ENCODE measurements around the gene COL28A1.

Gene COL28A1

GRCh38 chr7:7349156-7349555 is 186.5 kb downstream of the COL28A1 start:
- H3K27me3 Mint-ChIP-seq, result peaks cover 12% of the 10 kb centered on the region
- peaks cover 5% of the 10 kb centered on the region for H3K36me3 Mint-ChIP-seq
- no peak overlapping the region for H3K4me3 Mint-ChIP-seq
- no peaks in the 10 kb centered on the region for H3K9me3 Mint-ChIP-seq (ENCODE audit: low read depth)
- H3K27ac Mint-ChIP-seq, result no peak overlapping the region
- H3K4me1 Mint-ChIP-seq (ENCODE audit: low read depth), result no peaks in the 10 kb centered on the region

DNA sequence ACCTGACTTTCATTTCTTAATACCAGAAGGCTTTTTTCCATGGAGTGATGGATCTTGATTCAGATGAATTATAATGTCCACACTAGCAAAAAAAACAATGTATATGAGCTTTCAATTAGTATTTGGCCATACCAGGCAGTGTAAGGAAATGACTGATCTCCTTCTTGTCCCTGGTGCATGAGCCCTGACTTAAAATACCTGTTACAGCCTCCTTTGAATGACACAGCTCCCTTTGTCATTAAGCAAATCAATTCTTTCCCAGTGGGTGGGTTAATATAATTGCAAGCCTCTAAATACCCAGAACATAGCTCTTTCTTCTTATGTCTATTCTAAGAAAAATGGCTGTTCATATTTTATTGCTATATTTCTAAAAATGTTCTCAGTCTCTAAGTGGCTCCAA is 188.6 kb downstream of the COL28A1 start:
- no peak overlapping the region for H3K4me3 Mint-ChIP-seq
- H3K27ac Mint-ChIP-seq, result no peak overlapping the region
- no peaks in the 10 kb centered on the region for H3K4me1 Mint-ChIP-seq (ENCODE audit: low read depth)
- H3K27me3 Mint-ChIP-seq, result peaks cover 12% of the 10 kb centered on the region
- H3K9me3 Mint-ChIP-seq (ENCODE audit: low read depth), result no peaks in the 10 kb centered on the region
- peaks cover 2% of the 10 kb centered on the region for H3K36me3 Mint-ChIP-seq

- no peak overlapping the region for H3K27ac Mint-ChIP-seq
- no peak overlapping the region for H3K4me3 Mint-ChIP-seq
- H3K9me3 Mint-ChIP-seq (ENCODE audit: low read depth), result no peaks in the 10 kb centered on the region
- H3K27me3 Mint-ChIP-seq, result peaks cover 10% of the 10 kb centered on the region
- peaks cover 2% of the 10 kb centered on the region for H3K36me3 Mint-ChIP-seq
- H3K4me1 Mint-ChIP-seq (ENCODE audit: low read depth), result no peaks in the 10 kb centered on the region
These were observed 191.1 kb downstream of the COL28A1 start for GRCh38 chr7:7344583-7344982.

DNA sequence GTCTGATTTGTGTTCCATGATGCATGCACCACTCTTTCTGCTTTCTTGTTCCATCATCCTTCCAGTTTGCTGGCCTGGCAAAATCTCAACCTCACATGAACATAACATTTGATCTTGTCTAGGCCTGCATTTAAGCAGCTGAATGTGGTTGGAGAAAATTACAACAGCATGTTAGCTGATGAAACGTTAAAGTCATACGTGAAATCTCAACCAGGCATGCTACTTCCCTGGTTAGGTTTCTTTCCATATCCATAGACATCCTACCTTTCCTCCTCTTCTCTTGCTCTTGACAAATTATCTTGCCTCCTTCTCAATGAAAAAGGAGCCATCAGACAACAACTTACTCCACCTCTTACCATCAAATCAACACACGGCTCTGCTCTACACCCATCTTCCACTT is 199.8 kb downstream of the COL28A1 start:
- Mint-ChIP-seq H3K36me3 (no peaks in the 10 kb centered on the region), H3K27ac (no peak overlapping the region), H3K27me3 (no peaks in the 10 kb centered on the region), H3K4me3 (no peak overlapping the region), H3K9me3 (ENCODE audit: low read depth) (peaks cover 3% of the 10 kb centered on the region), H3K4me1 (ENCODE audit: low read depth) (no peaks in the 10 kb centered on the region)

DNA sequence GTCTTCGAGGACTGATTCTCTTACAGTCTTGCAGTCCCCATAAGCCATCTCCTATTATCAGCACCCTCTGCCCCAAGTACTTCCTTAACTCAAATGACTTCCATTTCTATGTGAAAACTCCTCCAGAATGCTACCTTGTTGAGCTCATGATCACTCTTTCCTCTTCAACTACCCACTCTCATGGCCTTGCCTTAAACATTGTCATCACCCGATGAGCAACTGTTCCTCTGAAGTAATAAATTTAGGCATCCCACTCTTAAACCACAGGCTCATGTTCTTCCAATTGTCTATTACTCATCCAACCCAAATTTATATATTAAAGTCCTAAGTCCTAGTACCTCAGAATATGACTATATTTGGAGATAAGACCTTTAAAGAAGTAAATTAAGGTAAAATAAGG is 200.5 kb downstream of the COL28A1 start:
- no peak overlapping the region for H3K27ac Mint-ChIP-seq
- no peaks in the 10 kb centered on the region for H3K27me3 Mint-ChIP-seq
- no peaks in the 10 kb centered on the region for H3K36me3 Mint-ChIP-seq
- peaks cover 3% of the 10 kb centered on the region for H3K9me3 Mint-ChIP-seq (ENCODE audit: low read depth)
- no peaks in the 10 kb centered on the region for H3K4me1 Mint-ChIP-seq (ENCODE audit: low read depth)
- H3K4me3 Mint-ChIP-seq, result no peak overlapping the region

DNA sequence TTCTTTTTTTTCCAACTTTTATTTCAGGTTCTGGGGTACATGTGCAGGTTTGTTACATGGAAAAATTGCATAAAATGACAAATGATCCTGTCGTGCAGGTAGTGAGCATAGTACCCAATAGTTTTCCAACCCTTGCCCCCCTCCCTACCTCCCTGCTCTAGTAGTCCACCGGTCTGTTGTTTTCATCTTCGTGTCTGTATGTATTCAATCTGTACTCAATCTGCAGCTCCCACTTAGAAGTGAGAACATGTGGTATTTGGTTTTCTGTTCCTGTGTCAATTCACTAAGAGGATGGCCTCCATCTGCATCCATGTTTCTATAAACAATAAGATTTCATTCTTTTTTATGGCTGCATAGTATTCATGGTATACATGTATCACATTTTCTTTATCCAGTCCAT is 202.1 kb downstream of the COL28A1 start:
- Mint-ChIP-seq H3K36me3 (no peaks in the 10 kb centered on the region), H3K4me3 (no peak overlapping the region), H3K27me3 (no peaks in the 10 kb centered on the region), H3K4me1 (ENCODE audit: low read depth) (no peaks in the 10 kb centered on the region), H3K27ac (no peak overlapping the region), H3K9me3 (ENCODE audit: low read depth) (no peaks in the 10 kb centered on the region)

GRCh38 chr7:7331523-7331922 is 204.2 kb downstream of the COL28A1 start:
- H3K4me3 Mint-ChIP-seq, result no peak overlapping the region
- H3K27ac Mint-ChIP-seq, result no peak overlapping the region
- no peaks in the 10 kb centered on the region for H3K27me3 Mint-ChIP-seq

GRCh38 chr7:7330997-7331396 is 204.7 kb downstream of the COL28A1 start:
- no peaks in the 10 kb centered on the region for H3K4me1 Mint-ChIP-seq (ENCODE audit: low read depth)
- no peak overlapping the region for H3K27ac Mint-ChIP-seq
- no peaks in the 10 kb centered on the region for H3K27me3 Mint-ChIP-seq
- no peaks in the 10 kb centered on the region for H3K36me3 Mint-ChIP-seq
- H3K4me3 Mint-ChIP-seq, result no peak overlapping the region
- H3K9me3 Mint-ChIP-seq (ENCODE audit: low read depth), result no peaks in the 10 kb centered on the region

More at GRCh38 chr7:7331523-7331922, 204.2 kb downstream of the COL28A1 start:
- Mint-ChIP-seq H3K36me3 (no peaks in the 10 kb centered on the region), H3K4me1 (ENCODE audit: low read depth) (no peaks in the 10 kb centered on the region), H3K9me3 (ENCODE audit: low read depth) (no peaks in the 10 kb centered on the region)

GRCh38 chr7:7329326-7329725 is 206.3 kb downstream of the COL28A1 start:
- Mint-ChIP-seq H3K27me3 (no peaks in the 10 kb centered on the region), H3K36me3 (no peaks in the 10 kb centered on the region), H3K4me1 (ENCODE audit: low read depth) (no peaks in the 10 kb centered on the region), H3K9me3 (ENCODE audit: low read depth) (no peaks in the 10 kb centered on the region), H3K27ac (no peak overlapping the region), H3K4me3 (no peak overlapping the region)

DNA sequence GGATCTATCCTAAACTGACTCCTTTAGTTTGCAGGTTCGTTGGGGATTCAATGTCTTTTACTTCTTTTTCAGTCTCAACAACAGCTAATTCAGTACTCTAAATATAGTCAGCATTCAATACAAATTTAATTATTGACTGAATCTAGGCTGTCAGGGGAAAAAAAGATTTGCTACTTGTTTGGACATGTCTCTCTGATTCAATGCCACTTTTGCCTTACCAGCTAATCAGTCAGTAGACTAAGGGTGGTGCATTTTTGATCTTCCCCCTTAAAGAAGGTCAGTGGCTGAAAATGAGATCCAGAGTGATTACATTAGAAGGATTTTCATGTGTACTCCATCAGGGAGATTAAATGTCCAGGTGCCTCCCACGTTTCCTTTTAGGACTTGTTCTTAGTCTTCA is 208.2 kb downstream of the COL28A1 start:
- no peaks in the 10 kb centered on the region for H3K27me3 Mint-ChIP-seq
- no peaks in the 10 kb centered on the region for H3K4me1 Mint-ChIP-seq (ENCODE audit: low read depth)
- no peaks in the 10 kb centered on the region for H3K36me3 Mint-ChIP-seq
- H3K4me3 Mint-ChIP-seq, result no peak overlapping the region
- H3K9me3 Mint-ChIP-seq (ENCODE audit: low read depth), result no peaks in the 10 kb centered on the region
- no peak overlapping the region for H3K27ac Mint-ChIP-seq

GRCh38 chr7:7324698-7325097 is 211.0 kb downstream of the COL28A1 start:
- no peaks in the 10 kb centered on the region for H3K4me1 Mint-ChIP-seq (ENCODE audit: low read depth)
- H3K9me3 Mint-ChIP-seq (ENCODE audit: low read depth), result no peaks in the 10 kb centered on the region
- no peak overlapping the region for H3K4me3 Mint-ChIP-seq
- no peak overlapping the region for H3K27ac Mint-ChIP-seq
- no peaks in the 10 kb centered on the region for H3K27me3 Mint-ChIP-seq
- no peaks in the 10 kb centered on the region for H3K36me3 Mint-ChIP-seq

- H3K36me3 Mint-ChIP-seq, result no peaks in the 10 kb centered on the region
- H3K4me1 Mint-ChIP-seq (ENCODE audit: low read depth), result no peaks in the 10 kb centered on the region
- no peaks in the 10 kb centered on the region for H3K9me3 Mint-ChIP-seq (ENCODE audit: low read depth)
- no peaks in the 10 kb centered on the region for H3K27me3 Mint-ChIP-seq
- H3K4me3 Mint-ChIP-seq, result no peak overlapping the region
- H3K27ac Mint-ChIP-seq, result no peak overlapping the region
These were observed 211.8 kb downstream of the COL28A1 start for GRCh38 chr7:7323921-7324320.

- Mint-ChIP-seq H3K27me3 (no peaks in the 10 kb centered on the region), H3K36me3 (no peaks in the 10 kb centered on the region), H3K27ac (no peak overlapping the region), H3K9me3 (ENCODE audit: low read depth) (no peaks in the 10 kb centered on the region), H3K4me1 (ENCODE audit: low read depth) (no peaks in the 10 kb centered on the region), H3K4me3 (no peak overlapping the region)
These were observed 212.3 kb downstream of the COL28A1 start for GRCh38 chr7:7323352-7323751.

DNA sequence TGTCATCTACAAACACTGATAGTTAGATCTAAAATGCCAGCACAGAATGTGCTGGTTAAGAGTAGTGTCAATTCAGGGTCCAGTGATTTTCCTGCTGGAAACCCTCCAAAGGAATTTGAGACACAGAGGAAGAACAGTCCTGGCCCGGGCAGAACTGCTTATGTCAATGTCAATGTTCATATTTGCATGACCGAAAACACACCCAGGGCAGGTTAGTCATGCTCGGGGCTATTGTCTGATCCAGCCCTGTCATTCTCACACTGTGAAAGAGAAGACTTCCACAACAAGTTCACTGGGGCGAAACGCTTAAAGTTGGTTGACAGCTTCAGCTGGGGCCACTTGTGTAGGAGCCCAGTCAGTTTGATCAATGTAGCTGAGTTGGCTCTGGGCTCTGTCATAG is 214.0 kb downstream of the COL28A1 start:
- Mint-ChIP-seq H3K4me3 (no peak overlapping the region), H3K27ac (no peak overlapping the region), H3K36me3 (no peaks in the 10 kb centered on the region), H3K27me3 (no peaks in the 10 kb centered on the region), H3K9me3 (ENCODE audit: low read depth) (no peaks in the 10 kb centered on the region), H3K4me1 (ENCODE audit: low read depth) (no peaks in the 10 kb centered on the region)

DNA sequence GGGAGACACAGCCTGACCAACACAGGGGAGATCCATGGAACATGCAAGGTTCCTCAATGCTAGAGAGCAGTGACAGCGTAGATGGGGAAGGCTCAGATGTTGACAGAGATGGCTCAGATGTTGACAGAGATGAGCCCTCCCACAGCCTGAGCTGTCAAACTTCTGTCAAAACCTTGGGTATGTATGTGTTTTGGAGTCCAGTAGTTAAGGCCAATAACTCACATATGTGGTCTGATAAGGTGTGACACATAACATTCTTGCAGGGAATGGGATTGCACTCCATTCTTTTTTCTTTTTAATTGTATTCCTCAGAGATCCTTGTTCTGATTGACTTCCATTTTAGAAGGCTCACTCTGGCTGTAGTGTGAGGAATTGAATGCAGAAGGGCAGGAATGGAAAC is 217.1 kb downstream of the COL28A1 start:
- Mint-ChIP-seq H3K4me3 (no peak overlapping the region), H3K27me3 (peaks cover 2% of the 10 kb centered on the region), H3K27ac (no peak overlapping the region)

DNA sequence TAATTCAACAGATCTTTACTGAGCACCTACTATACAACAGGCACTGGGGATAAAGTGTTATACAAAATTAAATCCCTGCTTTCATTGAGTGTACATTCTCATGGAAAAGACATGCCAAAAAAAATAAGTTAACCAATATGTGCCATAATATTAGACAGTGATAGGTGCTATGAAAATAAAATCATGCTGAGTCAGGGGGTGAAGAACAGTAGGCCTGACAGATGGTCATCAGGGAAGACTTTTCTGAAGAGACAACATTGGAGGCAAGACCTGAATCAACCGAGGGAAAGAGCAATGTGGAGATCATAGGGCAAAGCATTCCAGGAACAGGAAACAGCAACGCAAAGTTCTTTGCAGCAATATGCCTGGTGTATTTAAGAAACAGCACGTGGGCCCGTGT is 217.8 kb downstream of the COL28A1 start:
- Mint-ChIP-seq H3K27ac (no peak overlapping the region), H3K4me3 (no peak overlapping the region), H3K27me3 (peaks cover 2% of the 10 kb centered on the region), H3K36me3 (no peaks in the 10 kb centered on the region), H3K9me3 (ENCODE audit: low read depth) (no peaks in the 10 kb centered on the region), H3K4me1 (ENCODE audit: low read depth) (no peaks in the 10 kb centered on the region)

More for the DNA sequence above, 217.1 kb downstream of the COL28A1 start:
- H3K4me1 Mint-ChIP-seq (ENCODE audit: low read depth), result no peaks in the 10 kb centered on the region
- H3K36me3 Mint-ChIP-seq, result no peaks in the 10 kb centered on the region
- H3K9me3 Mint-ChIP-seq (ENCODE audit: low read depth), result no peaks in the 10 kb centered on the region

GRCh38 chr7:7315851-7316250 is 219.8 kb downstream of the COL28A1 start:
- H3K4me3 Mint-ChIP-seq, result no peak overlapping the region
- no peaks in the 10 kb centered on the region for H3K4me1 Mint-ChIP-seq (ENCODE audit: low read depth)
- H3K27me3 Mint-ChIP-seq, result peaks cover 2% of the 10 kb centered on the region
- no peak overlapping the region for H3K27ac Mint-ChIP-seq
- H3K36me3 Mint-ChIP-seq, result no peaks in the 10 kb centered on the region
- no peaks in the 10 kb centered on the region for H3K9me3 Mint-ChIP-seq (ENCODE audit: low read depth)

Data from activated naive CD8-positive, alpha-beta T cell (primary cell).